SIG-M5 treated with dmso at 0.1 percent for 504 hours (cell line): Measurements from ENCODE around the gene APOBEC3A.
"Not testable (repeated sequence)": the region's sequence is repeated elsewhere in the genome, so short reads cannot be mapped to it uniquely, and the experiment has no call there.

Experiments
- DNase-seq: peaks from one replicate; lab custom pipeline; 2025; ENCODE audit not compliant: unreplicated experiment; lab: John Stamatoyannopoulos, UW

Gene APOBEC3A

GRCh38 chr22:38977289-38977688 is 19.9 kb downstream of the APOBEC3A start:
- DNase-seq: not testable (repeated sequence)

- not testable (repeated sequence) for DNase-seq
These were observed 23.2 kb downstream of the APOBEC3A start for GRCh38 chr22:38980587-38980986.

- no peak for DNase-seq
These were observed 23.9 kb downstream of the APOBEC3A start for GRCh38 chr22:38981005-38981991.

- peak; percentile 90 for DNase-seq
These were observed 24.9 kb downstream of the APOBEC3A start, which contains the start of gene APOBEC3B for GRCh38 chr22:38981992-38982927. APOBEC3B (plus strand) TSS chr22:38982347; CDS start chr22:38982454, 107 bp downstream.

GRCh38 chr22:38984224-38984623 is 26.8 kb downstream of the APOBEC3A start:
- no peak for DNase-seq

- DNase-seq: peak; percentile 40
These were observed 27.7 kb downstream of the APOBEC3A start for GRCh38 chr22:38984784-38985757.

GRCh38 chr22:38986629-38987028 is 29.2 kb downstream of the APOBEC3A start:
- DNase-seq: no peak

GRCh38 chr22:38987171-38987895 is 29.9 kb downstream of the APOBEC3A start:
- no peak for DNase-seq

- no peak for DNase-seq
These were observed 32.1 kb downstream of the APOBEC3A start for GRCh38 chr22:38989466-38989865.

- not testable (repeated sequence) for DNase-seq
These were observed 35.5 kb downstream of the APOBEC3A start for GRCh38 chr22:38992871-38993371.

GRCh38 chr22:38996105-38996504 is 38.7 kb downstream of the APOBEC3A start:
- no peak for DNase-seq

GRCh38 chr22:38997518-38997917 is 40.1 kb downstream of the APOBEC3A start:
- DNase-seq: no peak

- peak; percentile 75 for DNase-seq
These were observed 45.8 kb downstream of the APOBEC3A start for GRCh38 chr22:39003165-39003638.

- no peak for DNase-seq
These were observed 49.8 kb downstream of the APOBEC3A start for GRCh38 chr22:39007177-39007576.

- DNase-seq: not testable (repeated sequence)
These were observed 51.0 kb downstream of the APOBEC3A start for GRCh38 chr22:39008271-39008850.

GRCh38 chr22:39010946-39011345 is 53.5 kb downstream of the APOBEC3A start:
- DNase-seq: no peak
